GM23338 (cell line): ENCODE data around the gene ZCCHC4. TPM values are rescaled to one million over a fixed set of nuclear protein-coding genes. Genes with fewer than 3 reads are reported as not detected.

Source experiments
- ATAC-seq: fragments of 200-7000 bp; cut with Tn5 transposase; 3 replicates; pipeline ENCODE4 v1.9.1; 2020
- DNase-seq: peaks from one replicate; pipeline ENCODE4 v3.0.0-alpha.2; 2015; ENCODE audit warnings: low spot score
- H2AFZ ChIP-seq: fragments of 200-600 bp; sonication (generic); 2 replicates; pipeline ENCODE4 v1.8.0; 2016; ENCODE audit warnings: antibody characterized with exemption, mild to moderate bottlenecking, moderate library complexity
- H3F3A ChIP-seq: fragments of 200-600 bp; sonication (generic); replicated peaks from 2 replicates; pipeline ENCODE4 v1.8.0; 2017; ENCODE audit warnings: antibody characterized with exemption, mixed run types, low read depth
- H3K27ac ChIP-seq: fragments of 200-600 bp; sonication (generic); 2 replicates; pipeline ENCODE4 v1.6.1; 2016; ENCODE audit warnings: low read depth
- H3K27me3 ChIP-seq: fragments of 200-600 bp; sonication (generic); 2 replicates; pipeline ENCODE4 v1.8.0; 2016; ENCODE audit warnings: mild to moderate bottlenecking, mixed run types, moderate library complexity; ENCODE audit not compliant: insufficient read depth
- H3K36me3 ChIP-seq: fragments of 200-600 bp; sonication (generic); 2 replicates; pipeline ENCODE4 v1.8.0; 2016; ENCODE audit warnings: mild to moderate bottlenecking; ENCODE audit not compliant: insufficient read depth
- H3K4me1 ChIP-seq: fragments of 200-600 bp; sonication (generic); 2 replicates; pipeline ENCODE4 v1.8.0; 2016; ENCODE audit warnings: mild to moderate bottlenecking, moderate library complexity; ENCODE audit not compliant: insufficient read depth
- H3K4me2 ChIP-seq: fragments of 200-600 bp; sonication (generic); 2 replicates; pipeline ENCODE4 v1.7.1; 2017; ENCODE audit warnings: mixed run types
- H3K4me3 ChIP-seq: fragments of 200-600 bp; sonication (generic); 2 replicates; pipeline ENCODE4 v1.6.1; 2016; ENCODE audit warnings: mixed run types
- H3K79me2 ChIP-seq: fragments of 200-600 bp; sonication (generic); replicated peaks from 2 replicates; pipeline ENCODE4 v1.8.0; 2017; ENCODE audit warnings: mild to moderate bottlenecking; ENCODE audit not compliant: insufficient read depth
- H3K9me2 ChIP-seq: fragments of 200-600 bp; sonication (generic); 2 replicates; pipeline ENCODE4 v1.8.0; 2017; ENCODE audit not compliant: insufficient read depth
- H4K20me1 ChIP-seq: fragments of 200-600 bp; sonication (generic); replicated peaks from 2 replicates; pipeline ENCODE4 v1.8.0; 2017; ENCODE audit warnings: mild to moderate bottlenecking; ENCODE audit not compliant: insufficient read depth
- H3K27ac Mint-ChIP-seq: 2 replicates; pipeline ENCODE4 v1.8.0; 2020; ENCODE audit warnings: inconsistent platforms, mild to moderate bottlenecking, moderate library complexity, mixed read lengths
- H3K27me3 Mint-ChIP-seq: 3 replicates; pipeline ENCODE4 v1.8.0; 2022; ENCODE audit warnings: low read depth, mild to moderate bottlenecking, moderate library complexity, mixed read lengths, inconsistent platforms; ENCODE audit not compliant: insufficient read depth, poor library complexity
- H3K36me3 Mint-ChIP-seq: 3 replicates; pipeline ENCODE4 v1.8.0; 2021; ENCODE audit warnings: low read depth, mild to moderate bottlenecking, inconsistent platforms, moderate library complexity, mixed read lengths
- H3K4me1 Mint-ChIP-seq: 3 replicates; pipeline ENCODE4 v1.8.0; 2020; ENCODE audit warnings: mild to moderate bottlenecking, inconsistent platforms, mixed read lengths
- H3K4me3 Mint-ChIP-seq: 3 replicates; pipeline ENCODE4 v1.8.0; 2021; ENCODE audit warnings: moderate library complexity, mild to moderate bottlenecking, inconsistent platforms, mixed read lengths
- H3K9me3 Mint-ChIP-seq: 3 replicates; pipeline ENCODE4 v1.8.0; 2020; ENCODE audit warnings: moderate library complexity, mild to moderate bottlenecking, inconsistent platforms, mixed read lengths
- CREB1 ChIP-seq: fragments of 250-450 bp; sonication (Bioruptor Pico); IDR thresholded peaks from 2 replicates; pipeline ENCODE4 v1.5.0; 2020; ENCODE audit warnings: low read depth, mild to moderate bottlenecking, moderate library complexity
- ETS1 ChIP-seq: IDR thresholded peaks from 2 replicates; pipeline ENCODE4 v1.6.1; 2016; ENCODE audit warnings: antibody characterized with exemption
- EZH2 ChIP-seq: fragments of 200-600 bp; sonication (generic); IDR thresholded peaks from one replicate; pipeline ENCODE4 v1.8.0; 2017; ENCODE audit warnings: antibody characterized with exemption, mild to moderate bottlenecking, low read depth; ENCODE audit not compliant: unreplicated experiment
- EZH2phosphoT487 ChIP-seq: fragments of 200-600 bp; sonication (generic); IDR thresholded peaks from one replicate; pipeline ENCODE4 v1.8.1; 2018; ENCODE audit warnings: antibody characterized with exemption; ENCODE audit not compliant: unreplicated experiment
- JUNB ChIP-seq: IDR thresholded peaks from one replicate; pipeline ENCODE4 v1.6.1; 2016; ENCODE audit warnings: antibody characterized with exemption; ENCODE audit not compliant: unreplicated experiment
- NANOG ChIP-seq: IDR thresholded peaks from 2 replicates; pipeline ENCODE4 v1.6.1; 2016; ENCODE audit warnings: antibody characterized with exemption, borderline replicate concordance
- POLR2AphosphoS5 ChIP-seq: IDR thresholded peaks from 2 replicates; pipeline ENCODE4 v1.6.1; 2016; ENCODE audit warnings: antibody characterized with exemption, low read depth
- STAT1 ChIP-seq: IDR thresholded peaks from one replicate; pipeline ENCODE4 v1.6.1; 2016; ENCODE audit warnings: antibody characterized with exemption; ENCODE audit not compliant: unreplicated experiment
- ZNF114 ChIP-seq: fragments of 250-450 bp; sonication (Bioruptor Pico); IDR thresholded peaks from 2 replicates; pipeline ENCODE4 v1.5.0; 2020; ENCODE audit warnings: mild to moderate bottlenecking, moderate library complexity
- ZNF331 ChIP-seq: fragments of 250-450 bp; sonication (Bioruptor Pico); IDR thresholded peaks from 2 replicates; pipeline ENCODE4 v1.5.0; 2020; ENCODE audit warnings: low read depth, mild to moderate bottlenecking, moderate library complexity
- ZNF462 ChIP-seq: fragments of 250-450 bp; sonication (Bioruptor Pico); IDR thresholded peaks from 2 replicates; pipeline ENCODE4 v1.5.0; 2020; ENCODE audit warnings: mild to moderate bottlenecking, moderate library complexity
- polyA plus RNA-seq: library from polyadenylated mRNA; unstranded; fragments of >200 nt; fragmentation: Nextera tagmentation; extraction: Ambion mirVana; gene quantifications from 2 replicates; pipeline ENCODE4 v1.2.1, GENCODE V29; 2016
- total RNA-seq: library from RNA; depleted of rRNA; stranded (reverse); fragments of >200 nt; shearing (Covaris generic); gene quantifications from 2 replicates; pipeline ENCODE4 v1.2.3, GENCODE V29; 2014
- TF ChIP-seq, protein P1 (sequence below), 2 experiments: fragments of 200-600 bp in 1 of 2; sonication (generic) in 1 of 2; conservative IDR thresholded peaks; 2 replicates each; pipeline versions ENCODE4 v1.5.1 to v1.6.1; 2016 to 2017; ENCODE audit warnings: antibody characterized with exemption in 2 of 2, low read depth in 2 of 2, mild to moderate bottlenecking in 2 of 2, moderate library complexity in 1 of 2
- TF ChIP-seq, protein P2 (sequence below): IDR thresholded peaks from one replicate; pipeline ENCODE4 v1.6.1; 2018; ENCODE audit warnings: antibody characterized with exemption; ENCODE audit not compliant: unreplicated experiment

Gene ZCCHC4
- total and polyA plus RNA-seq, 2 experiments from 2014 or later, result 11.3 to 17.9 TPM

GRCh38 chr4:25283948-25284347 lies 28.6 kb upstream of the ZCCHC4 start:
- Mint-ChIP-seq H3K27ac (no peak overlapping the region), H3K4me3 (no peak overlapping the region), H3K36me3 (no peaks in the 10 kb centered on the region), H3K4me1 (no peaks in the 10 kb centered on the region), H3K27me3 (peaks cover 6% of the 10 kb centered on the region), H3K9me3 (peaks cover 4% of the 10 kb centered on the region; the same call in 1 of the 3 replicates)
- no peaks in the 10 kb centered on the region for H3K79me2 ChIP-seq
- no peaks in the 10 kb centered on the region for H3F3A ChIP-seq
- no peak overlapping the region for H3K27ac ChIP-seq
- ATAC-seq (no peak), DNase-seq (no peak)
- no peaks in the 10 kb centered on the region for H3K36me3 ChIP-seq
- no peak overlapping the region for H3K4me3 ChIP-seq
- TF ChIP-seq STAT1, result no peak
- TF ChIP-seq ZNF114, result no peak
- TF ChIP-seq JUNB, result no peak
- no peak for TF ChIP-seq POLR2AphosphoS5
- TF ChIP-seq EZH2phosphoT487, result no peak
- TF ChIP-seq NANOG, result no peak
- TF ChIP-seq EZH2, result no peak
- TF ChIP-seq, protein P1, sequence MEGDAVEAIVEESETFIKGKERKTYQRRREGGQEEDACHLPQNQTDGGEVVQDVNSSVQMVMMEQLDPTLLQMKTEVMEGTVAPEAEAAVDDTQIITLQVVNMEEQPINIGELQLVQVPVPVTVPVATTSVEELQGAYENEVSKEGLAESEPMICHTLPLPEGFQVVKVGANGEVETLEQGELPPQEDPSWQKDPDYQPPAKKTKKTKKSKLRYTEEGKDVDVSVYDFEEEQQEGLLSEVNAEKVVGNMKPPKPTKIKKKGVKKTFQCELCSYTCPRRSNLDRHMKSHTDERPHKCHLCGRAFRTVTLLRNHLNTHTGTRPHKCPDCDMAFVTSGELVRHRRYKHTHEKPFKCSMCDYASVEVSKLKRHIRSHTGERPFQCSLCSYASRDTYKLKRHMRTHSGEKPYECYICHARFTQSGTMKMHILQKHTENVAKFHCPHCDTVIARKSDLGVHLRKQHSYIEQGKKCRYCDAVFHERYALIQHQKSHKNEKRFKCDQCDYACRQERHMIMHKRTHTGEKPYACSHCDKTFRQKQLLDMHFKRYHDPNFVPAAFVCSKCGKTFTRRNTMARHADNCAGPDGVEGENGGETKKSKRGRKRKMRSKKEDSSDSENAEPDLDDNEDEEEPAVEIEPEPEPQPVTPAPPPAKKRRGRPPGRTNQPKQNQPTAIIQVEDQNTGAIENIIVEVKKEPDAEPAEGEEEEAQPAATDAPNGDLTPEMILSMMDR (conservative IDR thresholded peaks at IDR 0.05; ENCODE audit: low read depth in 2 of 2), result no peak
- TF ChIP-seq CREB1 (CRISPR knock-in tag), result no peak
- TF ChIP-seq ZNF462 (CRISPR knock-in tag), result no peak
- TF ChIP-seq ZNF331, result no peak
- no peak for TF ChIP-seq ETS1
- TF ChIP-seq, protein P2, sequence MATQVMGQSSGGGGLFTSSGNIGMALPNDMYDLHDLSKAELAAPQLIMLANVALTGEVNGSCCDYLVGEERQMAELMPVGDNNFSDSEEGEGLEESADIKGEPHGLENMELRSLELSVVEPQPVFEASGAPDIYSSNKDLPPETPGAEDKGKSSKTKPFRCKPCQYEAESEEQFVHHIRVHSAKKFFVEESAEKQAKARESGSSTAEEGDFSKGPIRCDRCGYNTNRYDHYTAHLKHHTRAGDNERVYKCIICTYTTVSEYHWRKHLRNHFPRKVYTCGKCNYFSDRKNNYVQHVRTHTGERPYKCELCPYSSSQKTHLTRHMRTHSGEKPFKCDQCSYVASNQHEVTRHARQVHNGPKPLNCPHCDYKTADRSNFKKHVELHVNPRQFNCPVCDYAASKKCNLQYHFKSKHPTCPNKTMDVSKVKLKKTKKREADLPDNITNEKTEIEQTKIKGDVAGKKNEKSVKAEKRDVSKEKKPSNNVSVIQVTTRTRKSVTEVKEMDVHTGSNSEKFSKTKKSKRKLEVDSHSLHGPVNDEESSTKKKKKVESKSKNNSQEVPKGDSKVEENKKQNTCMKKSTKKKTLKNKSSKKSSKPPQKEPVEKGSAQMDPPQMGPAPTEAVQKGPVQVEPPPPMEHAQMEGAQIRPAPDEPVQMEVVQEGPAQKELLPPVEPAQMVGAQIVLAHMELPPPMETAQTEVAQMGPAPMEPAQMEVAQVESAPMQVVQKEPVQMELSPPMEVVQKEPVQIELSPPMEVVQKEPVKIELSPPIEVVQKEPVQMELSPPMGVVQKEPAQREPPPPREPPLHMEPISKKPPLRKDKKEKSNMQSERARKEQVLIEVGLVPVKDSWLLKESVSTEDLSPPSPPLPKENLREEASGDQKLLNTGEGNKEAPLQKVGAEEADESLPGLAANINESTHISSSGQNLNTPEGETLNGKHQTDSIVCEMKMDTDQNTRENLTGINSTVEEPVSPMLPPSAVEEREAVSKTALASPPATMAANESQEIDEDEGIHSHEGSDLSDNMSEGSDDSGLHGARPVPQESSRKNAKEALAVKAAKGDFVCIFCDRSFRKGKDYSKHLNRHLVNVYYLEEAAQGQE, result no peak
- no peaks in the 10 kb centered on the region for H3K4me1 ChIP-seq
- H4K20me1 ChIP-seq, result no peaks in the 10 kb centered on the region; the same call in 1 of the 2 replicates
- H3K27me3 ChIP-seq, result no peaks in the 10 kb centered on the region
- no peak overlapping the region for H2AFZ ChIP-seq
- H3K4me2 ChIP-seq, result no peak overlapping the region
- peaks cover 4% of the 10 kb centered on the region; the same call in 1 of the 2 replicates for H3K9me2 ChIP-seq
